Adipose tissue (tissue), 3 donors: Measurements from ENCODE around the gene MCMBP. TPM values are rescaled to one million over a fixed set of nuclear protein-coding genes. Genes with fewer than 3 reads are reported as not detected.

ENCODE experiments used
- H3K27ac ChIP-seq: one replicate; pipeline ENCODE4 v1.5.1; 2013; ENCODE audit warnings: low read depth, low read length
- WGBS, 3 donors: extraction: QIAGEN DNeasy Blood & Tissue Kit; methylation state at CpG; one replicate each; pipeline ENCODE4 v1.1.7; 2013; 5-methylcytosine and 5-hydroxymethylcytosine counted together
- polyA plus RNA-seq, 3 donors: library from polyadenylated mRNA; stranded (reverse); fragments of 200-250 nt; gene quantifications; one replicate each; pipeline ENCODE4 v1.2.3, GENCODE V29; 2013
- donor health status: healthy with polysubstance abuse.
- donor health status: Bipolar disorder and iron deficiency.
- donor health status: healthy.

The MCMBP gene
- polyA plus RNA-seq, 3 donors = 16.2 to 42.5 (median 31.0) TPM

DNA sequence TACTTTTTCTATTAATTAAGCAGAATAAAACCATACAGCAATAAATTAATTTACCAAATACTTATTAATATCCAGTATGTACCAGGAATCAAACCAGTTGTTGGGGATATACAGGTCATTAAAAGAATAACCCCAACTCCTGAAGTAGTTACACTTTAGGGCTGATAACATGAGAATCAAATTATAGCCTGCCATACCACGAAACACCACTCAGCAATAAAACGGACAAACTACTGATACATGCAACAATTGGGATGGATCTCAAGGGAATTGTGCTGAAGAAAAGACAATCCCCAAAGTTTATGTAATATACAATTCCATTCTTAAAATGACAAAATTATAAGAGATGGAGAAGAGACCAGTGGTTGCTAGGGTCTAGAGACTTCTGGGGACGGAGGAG is 22.7 kb downstream of the MCMBP start:
- H3K27ac ChIP-seq = no peak overlapping the region
- 90 to 98% (median 95%) methylated on average over 3 of the region's 3 CpGs for WGBS, 3 donors

DNA sequence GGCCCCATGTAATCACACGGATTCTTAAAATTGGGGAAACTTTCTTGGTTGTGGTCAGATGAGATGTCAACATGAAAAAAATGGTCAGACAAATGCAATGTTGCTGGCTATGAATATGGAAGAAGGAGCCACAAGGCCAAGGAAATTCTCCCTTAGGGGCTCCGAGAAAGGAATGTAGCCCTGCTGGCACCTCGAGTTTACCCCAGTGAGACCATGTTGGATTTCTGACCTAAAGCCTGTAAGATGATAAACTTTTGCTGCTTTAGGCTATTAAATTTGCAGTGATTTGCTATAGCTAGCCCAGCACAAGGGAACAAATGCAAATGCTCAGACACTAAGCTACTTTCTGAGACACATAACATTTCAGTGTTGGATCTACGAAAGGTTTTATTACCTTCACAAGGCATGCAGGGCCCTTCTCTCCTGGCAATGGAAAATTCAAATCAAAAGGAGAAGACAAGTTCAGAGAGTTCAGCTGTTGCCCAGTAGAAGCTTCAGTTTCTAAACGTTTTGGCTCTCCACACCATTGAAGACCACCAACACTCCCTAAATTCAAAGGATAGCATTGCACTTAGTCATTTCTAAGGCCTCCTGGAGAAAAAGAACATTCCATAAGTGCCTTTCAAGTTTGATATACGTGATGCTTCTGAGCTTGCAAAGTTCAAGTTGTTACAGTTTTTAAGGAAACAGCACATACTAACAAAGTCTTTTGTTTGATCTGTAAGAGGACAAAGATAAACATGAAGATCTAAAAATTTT is 23.4 kb downstream of the MCMBP start:
- 76 to 82% (median 77%) methylated on average over 6 of the region's 6 CpGs for WGBS, 3 donors
- no peak overlapping the region for H3K27ac ChIP-seq

DNA sequence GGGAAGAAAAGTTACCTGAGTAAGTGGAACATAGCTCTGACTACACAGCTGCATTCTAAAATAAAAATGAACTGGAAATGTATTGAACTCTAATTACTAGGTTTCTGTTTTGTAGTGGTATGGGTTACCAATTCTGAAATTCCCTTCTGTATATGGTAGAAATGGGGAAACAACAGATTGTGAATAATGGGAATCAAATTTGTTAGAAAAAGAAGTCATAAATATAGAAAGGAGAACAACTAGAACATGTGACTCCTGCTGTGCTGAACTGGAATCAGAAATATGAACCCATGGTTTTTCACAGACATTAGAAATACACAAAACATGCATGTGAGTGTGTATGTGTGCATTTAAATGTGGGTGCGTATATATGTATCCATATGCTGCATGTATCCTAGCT is 27.0 kb downstream of the MCMBP start:
- no peak overlapping the region for H3K27ac ChIP-seq
- 92 to 100% (median 97%) methylated on average over 1 of the region's 1 CpG for WGBS, 3 donors

DNA sequence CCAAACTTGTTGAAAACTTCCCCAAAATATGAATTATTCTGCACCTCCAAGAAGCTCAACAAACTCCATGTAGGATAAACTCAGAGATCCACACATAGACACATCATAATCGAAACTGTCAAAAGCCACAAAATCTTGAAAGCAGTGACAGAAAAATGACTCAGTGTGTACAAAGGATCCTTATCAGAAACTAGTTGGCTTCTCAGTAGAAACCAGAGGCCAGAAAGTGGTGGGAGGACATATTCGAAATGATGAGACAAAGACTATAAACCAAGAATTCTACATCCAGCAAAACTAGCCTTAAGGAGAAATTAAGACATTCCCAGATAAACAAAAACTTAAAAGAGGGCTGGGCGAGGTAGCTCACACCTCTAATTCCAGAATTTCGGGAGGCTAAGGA is 38.5 kb downstream of the MCMBP start:
- WGBS, 3 donors = 90 to 94% (median 93%) methylated on average over 4 of the region's 4 CpGs
- H3K27ac ChIP-seq = no peak overlapping the region

DNA sequence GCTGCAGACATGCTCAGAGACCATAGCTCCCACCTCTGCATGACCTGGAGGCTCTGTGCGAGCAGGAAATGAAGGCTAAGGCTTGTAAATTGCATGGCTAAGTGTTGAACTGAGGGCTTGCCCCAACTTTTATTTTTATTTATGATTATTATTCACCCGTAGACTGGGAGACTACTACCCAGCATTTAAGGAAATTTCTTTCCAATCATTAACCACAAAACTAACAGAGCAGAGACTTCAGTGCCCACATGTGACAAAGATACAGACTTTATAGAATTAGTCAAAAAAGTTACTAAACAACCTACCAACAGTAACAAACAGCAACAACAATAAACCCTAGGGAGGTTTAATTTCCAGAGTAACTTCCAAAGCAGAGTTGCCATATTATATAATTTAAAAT is 39.7 kb downstream of the MCMBP start:
- 88 to 96% (median 95%) methylated on average over 2 of the region's 2 CpGs for WGBS, 3 donors
- H3K27ac ChIP-seq = no peak overlapping the region

DNA sequence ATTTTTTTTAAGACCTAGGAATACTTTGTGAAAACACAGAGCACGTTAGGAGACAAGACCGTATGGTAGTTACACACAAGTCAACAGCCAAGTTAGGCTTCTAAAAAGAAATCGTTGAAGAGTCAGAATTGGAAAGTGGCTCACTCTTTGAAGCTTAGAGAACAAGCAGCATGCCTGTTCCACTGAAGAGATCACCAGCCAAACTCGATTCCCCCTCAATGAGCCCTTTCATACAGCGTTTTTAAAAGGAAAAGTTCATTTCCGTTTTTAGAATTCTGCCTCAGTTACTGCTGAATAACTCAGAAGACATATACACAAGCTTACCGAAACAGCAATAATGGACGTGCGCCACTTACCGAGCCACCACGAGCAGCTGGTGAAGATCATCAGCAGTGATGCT is 41.0 kb downstream of the MCMBP start:
- WGBS, 3 donors = 88 to 92% (median 92%) methylated on average over 11 of the region's 11 CpGs

DNA sequence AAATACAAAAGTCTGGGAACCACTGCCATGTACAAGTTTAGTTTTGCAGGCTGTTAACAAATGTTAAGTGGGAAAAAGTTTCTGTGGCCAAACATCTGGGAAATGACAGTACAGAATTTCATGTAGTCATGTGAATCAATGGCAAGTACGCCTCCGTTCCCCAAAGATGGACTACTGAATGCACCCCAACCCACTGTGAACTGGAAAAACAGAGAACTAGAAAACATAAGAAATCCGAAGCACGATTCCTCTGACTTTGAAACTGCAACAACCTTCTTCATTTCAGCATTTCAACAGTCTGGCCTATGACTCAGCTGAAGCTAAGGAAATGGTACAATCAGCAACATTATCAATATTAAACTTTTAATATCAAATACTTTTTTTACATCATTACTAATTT is 41.8 kb downstream of the MCMBP start:
- H3K27ac ChIP-seq = no peak overlapping the region

More for the DNA sequence above, 41.0 kb downstream of the MCMBP start:
- no peak overlapping the region for H3K27ac ChIP-seq

DNA sequence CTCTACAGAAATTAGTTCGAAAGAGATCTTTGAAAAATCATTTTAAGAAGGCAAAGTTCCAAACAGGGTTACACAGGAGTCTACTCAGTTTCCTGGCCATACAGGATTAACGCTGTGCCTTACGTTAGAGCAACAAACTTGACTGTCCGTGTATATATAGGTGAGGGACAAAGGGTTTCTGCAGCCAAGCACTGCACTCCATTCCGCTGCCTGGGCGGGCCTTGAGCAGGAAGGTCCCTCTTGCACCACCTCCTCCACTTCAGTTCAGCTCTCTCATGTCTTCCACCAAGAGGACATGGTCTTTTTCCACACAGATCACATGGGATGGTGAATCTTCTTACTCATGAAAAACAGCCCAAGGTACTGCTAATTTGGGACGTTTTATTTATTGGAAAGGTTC is 43.2 kb downstream of the MCMBP start:
- H3K27ac ChIP-seq = no peak overlapping the region
- 88 to 92% (median 91%) methylated on average over 7 of the region's 7 CpGs for whole genome bisulfite sequencing, 3 donors

More for the DNA sequence above, 41.8 kb downstream of the MCMBP start:
- WGBS, 3 donors = 81 to 91% (median 84%) methylated on average over 4 of the region's 4 CpGs

DNA sequence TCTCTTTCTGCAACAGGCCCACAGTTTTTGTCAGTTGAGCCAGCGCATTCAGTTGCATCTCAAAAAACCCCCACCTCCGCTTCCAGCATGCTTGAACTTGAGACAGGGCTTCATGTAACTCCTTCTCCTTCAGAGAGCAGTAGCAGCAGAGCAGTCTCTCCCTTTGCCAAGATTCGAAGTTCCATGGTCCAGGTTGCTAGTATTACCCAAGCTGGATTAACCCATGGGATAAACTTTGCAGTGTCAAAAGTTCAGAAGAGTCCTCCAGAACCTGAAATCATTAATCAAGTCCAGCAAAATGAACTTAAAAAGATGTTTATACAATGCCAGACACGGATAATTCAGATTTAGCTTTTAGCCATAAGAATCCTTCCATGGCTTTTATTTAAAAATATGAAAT is 45.2 kb downstream of the MCMBP start:
- 82 to 86% (median 83%) methylated on average over 4 of the region's 4 CpGs for WGBS, 3 donors

DNA sequence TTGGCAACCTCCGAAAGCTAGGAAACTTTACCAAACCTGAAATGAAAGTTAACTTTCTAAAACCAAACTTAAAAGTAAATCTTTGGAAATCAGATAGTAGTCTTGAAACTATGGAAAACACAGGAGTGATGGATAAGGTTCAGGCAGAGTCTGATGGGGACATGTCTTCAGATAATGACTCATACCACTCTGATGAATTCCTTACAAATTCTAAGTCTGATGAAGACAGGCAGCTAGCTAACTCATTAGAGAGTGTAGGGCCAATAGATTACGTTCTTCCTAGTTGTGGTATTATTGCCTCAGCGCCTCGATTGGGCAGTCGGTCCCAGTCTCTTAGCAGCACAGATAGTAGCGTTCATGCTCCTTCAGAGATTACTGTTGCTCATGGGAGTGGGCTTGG is 45.9 kb downstream of the MCMBP start:
- 94 to 95% (median 94%) methylated on average over 6 of the region's 6 CpGs for WGBS, 3 donors
- no peak overlapping the region for H3K27ac ChIP-seq

More for the DNA sequence above, 45.2 kb downstream of the MCMBP start:
- H3K27ac ChIP-seq = no peak overlapping the region

DNA sequence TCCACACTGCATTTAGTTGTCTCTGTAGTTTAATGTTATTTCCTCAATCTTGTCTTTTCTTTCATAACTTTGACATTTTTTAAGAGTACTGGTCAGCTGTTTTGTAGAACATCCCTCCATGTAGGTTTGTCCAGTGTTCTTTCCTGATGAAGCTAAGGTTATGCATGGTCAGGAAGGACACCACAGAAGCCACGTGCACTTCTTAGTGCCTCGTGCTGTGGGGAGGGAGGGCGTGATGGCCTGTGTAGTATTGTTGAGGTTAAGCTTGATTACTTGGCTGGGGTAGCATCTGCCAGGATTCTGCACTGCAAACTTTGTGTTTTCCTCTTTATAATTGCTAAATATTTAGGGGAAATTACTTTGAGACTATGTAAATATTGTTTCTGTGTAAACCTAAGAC is 48.3 kb downstream of the MCMBP start:
- 83 to 91% (median 89%) methylated on average over 3 of the region's 3 CpGs for WGBS, 3 donors
- no peak overlapping the region for H3K27ac ChIP-seq

DNA sequence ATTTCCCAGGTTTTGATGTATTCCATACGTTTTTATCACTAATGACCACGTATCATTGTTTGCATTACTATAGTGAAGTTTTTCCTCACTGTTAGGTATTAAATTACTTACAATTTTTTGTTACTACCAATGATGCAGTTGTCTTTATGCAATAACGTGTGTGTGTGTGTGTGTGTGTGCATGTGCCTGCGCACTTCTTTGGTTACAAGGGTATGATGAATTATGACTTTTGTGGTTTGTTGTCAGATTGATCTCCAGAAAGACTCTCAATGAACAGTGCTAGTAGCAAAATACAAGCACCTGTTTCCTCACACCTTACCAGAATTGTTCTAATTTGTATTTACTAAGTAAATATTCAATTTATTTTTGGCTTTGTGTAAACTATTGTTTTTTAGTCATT is 51.5 kb downstream of the MCMBP start:
- H3K27ac ChIP-seq = no peak overlapping the region
- 51 to 71% (median 61%) methylated on average over 4 of the region's 4 CpGs for WGBS, 3 donors

DNA sequence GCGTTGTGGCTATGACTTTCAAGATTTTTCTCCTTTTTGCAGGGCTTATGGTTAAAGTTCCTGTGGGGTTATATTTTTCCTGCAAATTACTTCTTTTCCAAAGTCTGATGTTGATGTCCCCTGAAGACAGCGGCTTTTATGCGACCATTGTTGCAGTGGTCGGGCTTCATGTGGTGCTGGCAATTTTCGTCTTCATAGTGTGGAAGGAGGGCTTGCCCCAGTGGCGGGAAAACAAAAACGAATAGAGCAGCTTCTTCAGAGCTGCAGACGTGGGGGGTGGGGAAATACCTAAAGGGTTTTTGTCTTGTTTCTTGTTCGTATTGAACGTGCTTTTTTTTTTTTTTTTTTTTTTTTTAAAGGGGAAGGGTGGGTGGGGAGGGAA is 53.8 kb downstream of the MCMBP start:
- 56 to 68% (median 63%) methylated on average over 10 of the region's 10 CpGs for WGBS, 3 donors
- no peak overlapping the region for H3K27ac ChIP-seq

DNA sequence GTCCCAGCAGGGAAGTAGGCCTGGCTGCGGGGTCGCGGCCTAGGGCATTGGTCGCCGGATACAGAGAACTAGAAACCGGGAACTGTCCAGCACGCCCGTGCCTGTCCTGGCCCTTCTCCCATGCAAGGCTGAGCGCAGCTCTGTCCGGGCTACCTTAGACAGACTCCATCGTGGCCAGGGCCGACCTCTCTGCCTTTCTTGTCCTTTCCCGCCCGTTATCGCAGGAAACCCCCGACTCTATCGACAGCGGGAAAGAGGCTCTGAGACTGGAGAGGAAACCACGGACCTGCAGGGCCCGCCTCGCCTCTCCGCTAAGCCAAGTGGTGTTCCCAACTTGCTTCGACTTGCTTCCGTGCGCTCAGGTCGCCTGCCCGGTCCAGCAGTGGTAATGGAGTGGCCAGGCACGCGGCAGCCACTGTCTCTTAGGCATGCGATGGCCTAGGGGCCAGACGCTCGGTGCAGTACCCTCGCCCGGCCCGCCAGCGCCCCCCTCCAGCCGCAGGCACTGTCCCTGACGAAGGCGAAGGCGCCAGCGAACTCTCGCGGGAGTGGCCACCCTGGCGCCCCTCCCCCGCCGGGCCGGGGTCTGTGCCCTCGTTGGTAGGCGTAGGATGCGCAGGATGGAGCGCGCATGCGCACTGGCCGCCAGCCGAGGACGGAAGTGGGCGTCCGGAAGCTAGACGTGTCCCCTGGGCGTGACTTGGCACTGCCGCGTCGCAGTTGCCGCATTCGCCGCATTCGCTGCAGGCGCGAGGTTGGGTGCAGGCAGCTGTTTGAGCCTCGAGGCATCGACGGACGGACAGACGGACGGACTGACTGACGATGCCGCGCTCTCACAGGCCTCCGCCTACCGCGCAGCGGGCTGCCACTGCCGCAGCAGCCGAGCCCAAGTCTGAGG is 54.4 kb downstream of the MCMBP start:
- H3K27ac ChIP-seq = no peak overlapping the region
- 61 to 74% (median 71%) methylated on average over 84 of the region's 84 CpGs for WGBS, 3 donors

DNA sequence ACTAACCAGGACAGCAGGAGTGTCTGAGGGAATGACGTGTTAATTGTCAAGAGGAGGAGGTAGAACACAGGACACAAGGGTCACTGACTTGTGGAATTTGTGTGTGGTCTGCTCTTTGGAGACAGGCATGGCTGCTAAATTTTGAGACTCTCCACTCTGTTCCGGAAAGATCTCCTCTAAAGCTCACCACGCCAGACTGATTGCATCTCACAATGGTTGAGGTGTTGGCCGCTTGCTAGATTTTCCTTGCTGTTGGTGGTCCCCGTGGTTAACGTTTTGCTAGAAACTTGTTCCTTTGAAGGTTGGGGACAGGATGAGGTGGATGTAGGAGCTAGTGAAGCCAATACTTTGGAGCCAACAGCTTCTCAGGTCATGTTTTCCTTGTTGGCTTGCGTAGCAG is 57.0 kb downstream of the MCMBP start:
- no peak overlapping the region for H3K27ac ChIP-seq
- 95 to 98% (median 96%) methylated on average over 7 of the region's 7 CpGs for WGBS, 3 donors

DNA sequence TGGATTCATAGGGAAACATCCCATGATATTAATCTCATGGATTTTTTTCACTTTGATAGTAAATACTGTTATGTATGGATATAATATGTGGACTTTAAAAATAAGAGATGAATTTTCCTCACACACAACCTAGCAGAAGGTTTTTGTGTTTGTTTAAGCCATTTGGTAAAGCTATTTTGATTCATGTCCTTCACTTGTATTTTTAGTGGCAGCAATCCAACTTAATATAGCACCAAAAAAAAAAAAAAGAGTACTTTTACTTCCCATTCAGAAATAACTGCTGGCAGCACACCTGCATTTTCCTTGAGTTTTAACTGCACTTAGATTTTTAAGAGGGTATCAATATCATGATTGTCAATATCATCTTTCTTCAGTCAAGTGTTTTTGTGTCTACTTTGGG is 60.0 kb downstream of the MCMBP start:
- H3K27ac ChIP-seq = no peak overlapping the region

DNA sequence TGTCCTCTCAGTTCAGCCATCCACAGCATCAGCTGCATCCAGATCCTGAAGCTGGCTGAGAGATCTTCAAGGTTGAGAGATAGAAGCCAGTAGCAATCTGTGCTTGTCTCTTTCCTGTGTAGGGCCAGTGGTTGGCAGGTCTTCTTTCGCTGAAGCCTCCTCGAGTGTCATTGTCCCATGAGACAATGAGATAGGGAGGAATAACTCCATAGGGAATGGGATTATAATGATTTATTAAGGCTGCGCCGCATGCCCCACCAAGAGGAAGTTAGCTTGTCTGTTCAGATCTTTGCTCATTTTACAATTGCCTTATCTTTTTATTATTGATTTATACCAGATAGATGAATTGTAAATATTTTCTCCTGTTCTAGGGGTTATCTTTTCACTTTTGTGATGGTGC is 61.5 kb downstream of the MCMBP start:
- WGBS, 3 donors = 82 to 90% (median 89%) methylated on average over 4 of the region's 4 CpGs
- H3K27ac ChIP-seq = no peak overlapping the region

DNA sequence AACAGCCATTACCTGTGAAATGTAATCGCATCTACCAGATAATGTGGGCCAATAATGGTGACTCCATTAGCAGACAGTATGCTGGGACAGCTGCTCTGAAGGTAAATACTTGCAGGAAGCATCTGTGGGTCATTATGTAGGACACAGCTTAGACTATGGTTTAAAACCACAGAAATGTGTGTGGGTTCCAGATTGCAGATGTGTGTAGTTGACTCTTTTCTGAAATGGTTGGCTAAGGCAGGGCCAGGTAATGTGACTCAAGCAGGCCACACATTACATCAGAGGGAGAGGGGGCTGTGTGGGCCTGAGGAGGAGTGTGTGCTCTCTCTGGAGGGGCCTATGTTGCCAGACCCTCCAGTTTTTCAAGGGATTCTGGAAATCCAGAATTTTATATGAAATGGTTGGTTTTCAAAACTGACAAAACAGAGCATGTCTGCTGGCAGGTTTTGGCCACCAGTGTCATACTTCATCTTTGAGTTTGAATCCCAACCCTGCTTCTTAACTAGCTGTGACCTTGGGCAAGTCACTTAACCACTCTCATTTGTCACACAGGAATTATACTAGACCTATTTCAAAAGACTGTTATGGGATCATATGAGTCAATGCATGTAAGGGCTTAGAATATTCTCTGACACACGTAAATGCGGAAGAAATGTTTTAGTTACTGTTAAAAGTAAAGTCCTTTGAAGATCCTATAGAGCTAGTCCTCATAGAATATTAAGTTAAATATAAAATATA is 64.5 kb downstream of the MCMBP start:
- no peak overlapping the region for H3K27ac ChIP-seq

More for the DNA sequence above, 64.5 kb downstream of the MCMBP start:
- WGBS, 3 donors = 88 to 97% (median 90%) methylated on average over 3 of the region's 3 CpGs
